GM23248 (cell line): ENCODE measurements around the gene MPHOSPH9.

Source experiments
- EZH2 ChIP-seq: fragments of 200-600 bp; sonication (generic); IDR thresholded peaks from 2 replicates; pipeline ENCODE4 v1.6.1; 2018; ENCODE audit warnings: antibody characterized with exemption, mild to moderate bottlenecking; ENCODE audit not compliant: insufficient read depth, poor library complexity, severe bottlenecking
- EZH2phosphoT487 ChIP-seq: fragments of 200-600 bp; sonication (generic); IDR thresholded peaks from 2 replicates; pipeline ENCODE4 v1.6.1; 2018; ENCODE audit warnings: antibody characterized with exemption, moderate library complexity, mild to moderate bottlenecking, low read depth; ENCODE audit not compliant: insufficient read depth

DNA sequence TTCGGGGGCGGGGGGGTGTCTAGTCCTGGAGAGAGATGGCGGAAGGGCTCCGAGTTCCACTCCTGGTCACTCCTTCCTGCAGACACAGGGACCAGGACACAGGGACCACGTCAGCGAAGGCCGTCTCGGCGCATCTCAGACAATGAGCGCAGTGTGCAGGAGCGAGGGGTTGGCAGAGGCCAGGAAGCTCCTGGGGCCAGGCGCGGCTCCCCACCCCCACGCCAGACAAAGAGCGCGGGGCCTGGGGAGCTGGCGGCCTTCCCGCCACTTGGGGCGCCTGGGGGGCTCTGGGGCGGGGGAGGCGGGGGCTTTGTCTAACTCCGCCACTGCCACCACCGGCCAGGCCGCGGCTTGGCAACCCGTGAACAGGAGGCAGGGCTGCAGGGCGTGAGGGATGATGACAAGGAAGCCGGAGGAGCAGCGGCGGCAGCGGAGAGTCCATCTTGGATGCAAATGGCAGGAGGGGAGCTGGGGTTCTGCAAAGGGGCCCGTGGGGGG lies 36.5 kb upstream of the MPHOSPH9 start:
- TF ChIP-seq EZH2: no peak
- TF ChIP-seq EZH2phosphoT487: no peak
